Measurements from ENCODE around the gene CARMIL1. TPM values are rescaled to one million over a fixed set of nuclear protein-coding genes. Genes with fewer than 3 reads are reported as not detected.

CARMIL1 gene
- total and polyA plus RNA-seq, 2 of the 8 experiments (the other 6 are each of a cell fraction or from before 2014, with no cell fraction given): 20.3 to 40.4 TPM

- H3K18ac ChIP-seq (ENCODE audit: extremely low read depth, low read length): no peak overlapping the region
- no peak overlapping the region for H2BK5ac ChIP-seq (ENCODE audit: low read depth, low read length)
- no peak overlapping the region for H2BK12ac ChIP-seq (ENCODE audit: low read depth, low read length)
- H3K27ac ChIP-seq (ENCODE audit: low read depth, low read length): no peak overlapping the region
- no peak for FAIRE-seq
- H3K4me3 ChIP-seq (ENCODE audit: extremely low read depth in 1 of 4, insufficient read depth in 2 of 4, low read depth in 3 of 4, low read length in 4 of 4): no peak overlapping the region
- no peak overlapping the region for H3K4me2 ChIP-seq (ENCODE audit: insufficient read depth in 1 of 2, low read depth in 2 of 2, low read length in 2 of 2)
- H2BK15ac ChIP-seq (ENCODE audit: low read length): no peak overlapping the region
- no peak overlapping the region for H3K4ac ChIP-seq (replicated peaks; ENCODE audit: insufficient read length, low read depth, low read length)
- no peaks in the 10 kb centered on the region for H3K27me3 ChIP-seq (replicated peaks in 1 of 4; ENCODE audit: control insufficient read depth in 3 of 4, extremely low read depth in 1 of 4, insufficient read depth in 3 of 4, low read length in 3 of 4)
- H3K9ac ChIP-seq (replicated peaks in 1 of 4; ENCODE audit: extremely low read depth in 1 of 4, low read depth in 3 of 4, low read length in 3 of 4): no peak overlapping the region
- H4K20me1 ChIP-seq (replicated peaks in 1 of 2; ENCODE audit: control insufficient read depth in 1 of 2, insufficient read depth in 2 of 2, low read length in 2 of 2): no peaks in the 10 kb centered on the region
- H4K91ac ChIP-seq (replicated peaks; ENCODE audit: insufficient read length, low read length): no peak overlapping the region
- H3K23me2 ChIP-seq (ENCODE audit: low read depth, low read length): no peaks in the 10 kb centered on the region
- H2BK120ac ChIP-seq (replicated peaks; ENCODE audit: low read depth, low read length): no peak overlapping the region
- no peaks in the 10 kb centered on the region for H3K36me3 ChIP-seq (ENCODE audit: control insufficient read depth in 2 of 4, insufficient read depth in 4 of 4, low read length in 3 of 4)
- peaks cover 10 to 15% (median 12%) of the 10 kb centered on the region in 4 experiments; a peak in 6 of 7 replicates for H3K4me1 ChIP-seq (replicated peaks in 1 of 4; ENCODE audit: control insufficient read depth in 3 of 4, insufficient read depth in 4 of 4, low read length in 3 of 4)
- no peaks in the 10 kb centered on the region for H3K79me2 ChIP-seq (ENCODE audit: control insufficient read depth in 1 of 2, insufficient read depth in 2 of 2, low read length in 2 of 2)
- H2AK5ac ChIP-seq (ENCODE audit: low read depth, low read length): no peak overlapping the region
- ChIA-PET POLR2A (ENCODE audit: partially characterized antibody) (no interaction called here), CTCF (ENCODE audit: partially characterized antibody) (interaction anchor here (0.8 to 1.9 kb wide), 2 partner anchors 37 to 175 kb away, joined by 3 to 6 read pairs; no protein-coding TSS in a partner anchor)
- 87% methylated on average over 2 of the region's 2 CpGs; no CpG with 5 or more reads in 1 of the 2 experiments for WGBS, 2 experiments (ENCODE audit: extremely low coverage in 1 of 2, insufficient coverage in 1 of 2, insufficient read length in 1 of 2, insufficient replicate concordance in 2 of 2, low coverage in 1 of 2, low lambda C conversion rate in 2 of 2, missing lambda C conversion rate in 1 of 2)
- H3K79me1 ChIP-seq (ENCODE audit: low read depth, low read length): peaks cover 2% of the 10 kb centered on the region
- H4K8ac ChIP-seq (ENCODE audit: extremely low read depth, insufficient read depth, low read length): no peak overlapping the region
- no peak overlapping the region for H3K14ac ChIP-seq (ENCODE audit: insufficient read length)
- no peaks in the 10 kb centered on the region for H3K9me3 ChIP-seq (ENCODE audit: insufficient read depth in 2 of 2, low read depth in 1 of 2, low read length in 1 of 2)
- no peak overlapping the region for H3K23ac ChIP-seq (ENCODE audit: insufficient read length)
- no peak overlapping the region for H3K56ac ChIP-seq (replicated peaks; ENCODE audit: insufficient read length, low read depth, low read length)
- no peak overlapping the region for H2BK20ac ChIP-seq (ENCODE audit: low read length)
- no peak overlapping the region for H4K5ac ChIP-seq (ENCODE audit: insufficient read length, low read depth, low read length)
- H2AFZ ChIP-seq (ENCODE audit: low read length): no peak overlapping the region
- no peak for DNase-seq (ENCODE audit: low read depth in 1 of 2, low spot score in 2 of 2)
- TF ChIP-seq TCF12 (IDR thresholded peaks at IDR 0.05; ENCODE audit: low read depth, low read length) (no peak), NRF1 (IDR thresholded peaks at IDR 0.05; ENCODE audit: low read depth, low read length) (no peak), TAF1 (IDR thresholded peaks at IDR 0.05; ENCODE audit: low read depth, low read length) (no peak), SP2 (IDR thresholded peaks at IDR 0.05; ENCODE audit: low read length) (no peak), SIRT6 (IDR thresholded peaks at IDR 0.05; ENCODE audit: low read length) (no peak), YY1 (IDR thresholded peaks at IDR 0.05; ENCODE audit: low read depth, low read length) (no peak), CTBP2 (IDR thresholded peaks at IDR 0.05; ENCODE audit: borderline replicate concordance, insufficient read depth, insufficient read length, low read length) (no peak), BACH1 (IDR thresholded peaks at IDR 0.05; ENCODE audit: low read length) (no peak), RAD21 (IDR thresholded peaks at IDR 0.05 in 1 of 2, conservative IDR thresholded peaks at IDR 0.05 in 1 of 2; ENCODE audit: low read depth in 2 of 2, low read length in 2 of 2) (no peak), TBP (IDR thresholded peaks at IDR 0.05; ENCODE audit: low read depth, low read length) (no peak), EZH2 (IDR thresholded peaks at IDR 0.05; ENCODE audit: low read depth, low read length, severe bottlenecking) (no peak)
- TF ChIP-seq, protein P1, sequence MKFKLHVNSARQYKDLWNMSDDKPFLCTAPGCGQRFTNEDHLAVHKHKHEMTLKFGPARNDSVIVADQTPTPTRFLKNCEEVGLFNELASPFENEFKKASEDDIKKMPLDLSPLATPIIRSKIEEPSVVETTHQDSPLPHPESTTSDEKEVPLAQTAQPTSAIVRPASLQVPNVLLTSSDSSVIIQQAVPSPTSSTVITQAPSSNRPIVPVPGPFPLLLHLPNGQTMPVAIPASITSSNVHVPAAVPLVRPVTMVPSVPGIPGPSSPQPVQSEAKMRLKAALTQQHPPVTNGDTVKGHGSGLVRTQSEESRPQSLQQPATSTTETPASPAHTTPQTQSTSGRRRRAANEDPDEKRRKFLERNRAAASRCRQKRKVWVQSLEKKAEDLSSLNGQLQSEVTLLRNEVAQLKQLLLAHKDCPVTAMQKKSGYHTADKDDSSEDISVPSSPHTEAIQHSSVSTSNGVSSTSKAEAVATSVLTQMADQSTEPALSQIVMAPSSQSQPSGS (IDR thresholded peaks at IDR 0.05; ENCODE audit: low read length): no peak
- TF ChIP-seq, protein P2, sequence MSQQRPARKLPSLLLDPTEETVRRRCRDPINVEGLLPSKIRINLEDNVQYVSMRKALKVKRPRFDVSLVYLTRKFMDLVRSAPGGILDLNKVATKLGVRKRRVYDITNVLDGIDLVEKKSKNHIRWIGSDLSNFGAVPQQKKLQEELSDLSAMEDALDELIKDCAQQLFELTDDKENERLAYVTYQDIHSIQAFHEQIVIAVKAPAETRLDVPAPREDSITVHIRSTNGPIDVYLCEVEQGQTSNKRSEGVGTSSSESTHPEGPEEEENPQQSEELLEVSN (IDR thresholded peaks at IDR 0.05): no peak
Measured at GRCh38 chr6:25453288-25453687, 174.1 kb downstream of the CARMIL1 start.

Measured in H1 (cell line).